Duodenal mucosa (tissue), 2 donors: Measurements from ENCODE around the gene FAM98C.
A peak's percentile ranks its signal among the peaks of the same experiment; 100 is the strongest.
"Not testable (repeated sequence)": the region's sequence is repeated elsewhere in the genome, so short reads cannot be mapped to it uniquely, and the experiment has no call there.

ENCODE experiments used
- H3K27ac ChIP-seq: one replicate; pipeline ENCODE4 v1.7.0; 2013; ENCODE audit warnings: low read depth, low read length
- H3K27me3 ChIP-seq, 2 donors: one replicate each; pipeline ENCODE4 v1.7.0; 2013; ENCODE audit warnings: low read length in 2 of 2, control low read depth in 1 of 2; ENCODE audit not compliant: insufficient read depth in 2 of 2, control insufficient read depth in 1 of 2
- H3K36me3 ChIP-seq, 2 donors: one replicate each; pipeline ENCODE4 v1.7.0; 2013; ENCODE audit warnings: low read length in 2 of 2, control low read depth in 1 of 2; ENCODE audit not compliant: insufficient read depth in 2 of 2, control insufficient read depth in 1 of 2
- H3K4me1 ChIP-seq, 2 donors: one replicate each; pipeline ENCODE4 v1.7.0; 2013; ENCODE audit warnings: low read length in 2 of 2, control low read depth in 1 of 2; ENCODE audit not compliant: insufficient read depth in 2 of 2, control insufficient read depth in 1 of 2
- H3K4me3 ChIP-seq, 2 donors: one replicate each; pipeline ENCODE4 v1.7.0; 2013; ENCODE audit warnings: low read length in 2 of 2, low read depth in 1 of 2
- H3K9ac ChIP-seq, 2 donors: one replicate each; pipeline ENCODE4 v1.7.0; 2013; ENCODE audit warnings: low read length in 2 of 2, low read depth in 1 of 2
- H3K9me3 ChIP-seq, 2 donors: one replicate each; pipeline ENCODE4 v1.7.0; 2013; ENCODE audit warnings: low read length in 2 of 2, control low read depth in 1 of 2; ENCODE audit not compliant: control insufficient read depth in 1 of 2

The FAM98C gene

GRCh38 chr19:38411041-38411712 is 8.3 kb downstream of the FAM98C start:
- no peaks in the 10 kb centered on the region for H3K4me1 ChIP-seq
- no peak overlapping the region for H3K9ac ChIP-seq
- no peak overlapping the region for H3K27ac ChIP-seq
- peaks cover 9 to 10% of the 10 kb centered on the region in 2 donors for H3K36me3 ChIP-seq
- H3K27me3 ChIP-seq = no peaks in the 10 kb centered on the region
- H3K4me3 ChIP-seq = no peak overlapping the region
- no peaks in the 10 kb centered on the region for H3K9me3 ChIP-seq

- H3K36me3 ChIP-seq, H3K4me1 ChIP-seq, H3K9ac ChIP-seq, H3K9me3 ChIP-seq, H3K4me3 ChIP-seq, H3K27me3 ChIP-seq, H3K27ac ChIP-seq: not testable (repeated sequence)
These were observed 9.0 kb downstream of the FAM98C start for GRCh38 chr19:38411898-38412297.

- Histone ChIP-seq H3K9me3 (no peaks in the 10 kb centered on the region), H3K27ac (no peak overlapping the region), H3K4me3 (no peak overlapping the region), H3K9ac (no peak overlapping the region), H3K27me3 (peaks cover 0 to 4% of the 10 kb centered on the region in 2 donors), H3K4me1 (no peaks in the 10 kb centered on the region), H3K36me3 (peaks cover 0 to 6% of the 10 kb centered on the region in 2 donors)
These were observed 9.6 kb downstream of the FAM98C start for GRCh38 chr19:38412491-38412890.

GRCh38 chr19:38412961-38413360 is 10.1 kb downstream of the FAM98C start:
- Histone ChIP-seq H3K4me1 (peaks cover 0 to 2% of the 10 kb centered on the region in 2 donors), H3K4me3 (no peak overlapping the region), H3K27me3 (peaks cover 0 to 4% of the 10 kb centered on the region in 2 donors)

GRCh38 chr19:38413416-38413815 is 10.5 kb downstream of the FAM98C start:
- Histone ChIP-seq H3K36me3 (peaks cover 0 to 5% of the 10 kb centered on the region in 2 donors), H3K9me3 (no peaks in the 10 kb centered on the region)

More at GRCh38 chr19:38412961-38413360, 10.1 kb downstream of the FAM98C start:
- Histone ChIP-seq H3K9ac (no peak overlapping the region), H3K27ac (no peak overlapping the region), H3K36me3 (peaks cover 0 to 6% of the 10 kb centered on the region in 2 donors), H3K9me3 (no peaks in the 10 kb centered on the region)

GRCh38 chr19:38417146-38417543 is 14.3 kb downstream of the FAM98C start:
- Histone ChIP-seq H3K27me3 (peaks cover 0 to 9% of the 10 kb centered on the region in 2 donors), H3K36me3 (no peaks in the 10 kb centered on the region), H3K4me1 (peaks cover 0 to 7% of the 10 kb centered on the region in 2 donors), H3K27ac (no peak overlapping the region), H3K4me3 (peak overlapping the region in 1 of 2 donors; percentile 61), H3K9me3 (no peaks in the 10 kb centered on the region), H3K9ac (no peak overlapping the region)

More at GRCh38 chr19:38413416-38413815, 10.5 kb downstream of the FAM98C start:
- H3K27ac ChIP-seq = no peak overlapping the region
- H3K27me3 ChIP-seq = peaks cover 0 to 8% of the 10 kb centered on the region in 2 donors
- no peak overlapping the region for H3K4me3 ChIP-seq
- no peak overlapping the region for H3K9ac ChIP-seq
- peaks cover 0 to 6% of the 10 kb centered on the region in 2 donors for H3K4me1 ChIP-seq

- H3K4me1 ChIP-seq = peaks cover 0 to 7% of the 10 kb centered on the region in 2 donors
- H3K9ac ChIP-seq = no peak overlapping the region
- H3K27me3 ChIP-seq = peaks cover 0 to 9% of the 10 kb centered on the region in 2 donors
- no peaks in the 10 kb centered on the region for H3K36me3 ChIP-seq
- no peaks in the 10 kb centered on the region for H3K9me3 ChIP-seq
- no peak overlapping the region for H3K27ac ChIP-seq
- H3K4me3 ChIP-seq = peak overlapping the region; percentile 39 to 61
These were observed 14.9 kb downstream of the FAM98C start for GRCh38 chr19:38417544-38418506.

GRCh38 chr19:38420935-38421334 is 18.0 kb downstream of the FAM98C start:
- peaks cover 0 to 7% of the 10 kb centered on the region in 2 donors for H3K4me1 ChIP-seq
- H3K9me3 ChIP-seq = no peaks in the 10 kb centered on the region
- H3K9ac ChIP-seq = no peak overlapping the region
- H3K4me3 ChIP-seq = no peak overlapping the region
- peaks cover 0 to 11% of the 10 kb centered on the region in 2 donors for H3K27me3 ChIP-seq
- H3K27ac ChIP-seq = no peak overlapping the region
- no peaks in the 10 kb centered on the region for H3K36me3 ChIP-seq

- Histone ChIP-seq H3K9ac (no peak overlapping the region), H3K27me3 (peaks cover 0 to 9% of the 10 kb centered on the region in 2 donors), H3K4me3 (no peak overlapping the region), H3K9me3 (no peaks in the 10 kb centered on the region), H3K36me3 (no peaks in the 10 kb centered on the region), H3K4me1 (peaks cover 0 to 7% of the 10 kb centered on the region in 2 donors), H3K27ac (no peak overlapping the region)
These were observed 19.0 kb downstream of the FAM98C start for GRCh38 chr19:38421856-38422255.

GRCh38 chr19:38422438-38422837 is 19.5 kb downstream of the FAM98C start:
- H3K4me1 ChIP-seq = peaks cover 0 to 7% of the 10 kb centered on the region in 2 donors
- peaks cover 0 to 7% of the 10 kb centered on the region in 2 donors for H3K27me3 ChIP-seq
- no peaks in the 10 kb centered on the region for H3K9me3 ChIP-seq
- no peak overlapping the region for H3K4me3 ChIP-seq
- H3K9ac ChIP-seq = no peak overlapping the region
- no peaks in the 10 kb centered on the region for H3K36me3 ChIP-seq
- H3K27ac ChIP-seq = no peak overlapping the region
